GM12878 (cell line): Measurements from ENCODE around the gene MIEF1. TPM values are rescaled to one million over a fixed set of nuclear protein-coding genes. Genes with fewer than 3 reads are reported as not detected.

Source experiments
- ATAC-seq: fragments of 200-7000 bp; cut with Tn5 transposase; 3 replicates; pipeline ENCODE4 v1.9.1; 2020; ENCODE audit warnings: mild to moderate bottlenecking, moderate library complexity
- BruUV-seq: library from RNA; stranded (reverse); fragments of 400-500 nt; replicated peaks from 2 replicates; lab custom pipeline; 2021; lab: Mats Ljungman, UMichigan
- CTCF ChIA-PET: fragments of 300-600 bp; sonication (Branson Sonifier 250); formaldehyde crosslinking; extraction: SDS; loops from one replicate; lab custom pipeline; 2021; ENCODE audit warnings: inconsistent platforms; lab: Yijun Ruan, JAX
- POLR2A ChIA-PET: fragments of 350-600 bp; formaldehyde crosslinking; extraction: SDS; loops from one replicate; lab custom pipeline; 2021; ENCODE audit warnings: inconsistent platforms; lab: Charles Lee
- RAD21 ChIA-PET: fragments of 300-600 bp; sonication (Branson Sonifier 250); formaldehyde crosslinking; loops from one replicate; lab custom pipeline; 2023; ENCODE audit warnings: antibody characterized with exemption; ENCODE audit not compliant: unreplicated experiment; lab: Charles Lee
- SMC1A ChIA-PET: fragments of 300-600 bp; sonication (Branson Sonifier 250); formaldehyde crosslinking; loops from one replicate; lab custom pipeline; 2023; ENCODE audit not compliant: unreplicated experiment, uncharacterized antibody; lab: Charles Lee
- DNase-seq: peaks from one replicate; pipeline ENCODE4 v3.0.0-alpha.2; 2011; ENCODE audit warnings: low read depth, low spot score
- FAIRE-seq: peaks from 3 replicates; lab custom pipeline; 2011; peaks lifted over from hg19 to GRCh38; lab: Jason Lieb, UNC
- H2AFZ ChIP-seq: 2 replicates; pipeline ENCODE4 v1.6.0; 2011; ENCODE audit warnings: low read depth, low read length, control low read depth; ENCODE audit not compliant: control insufficient read depth
- H3K27ac ChIP-seq: 2 replicates; pipeline ENCODE4 v1.5.1; 2011; ENCODE audit warnings: control low read depth; ENCODE audit not compliant: control insufficient read depth, insufficient read depth
- H3K27me3 ChIP-seq, 2 experiments: replicated peaks in 1 of 2; 2 replicates each; pipeline versions ENCODE4 v1.6.0 to v1.6.1; 2011; ENCODE audit warnings: low read length in 1 of 2; ENCODE audit not compliant: control insufficient read depth in 2 of 2, insufficient read depth in 2 of 2
- H3K36me3 ChIP-seq, 2 experiments: 2 replicates each; pipeline ENCODE4 v1.5.1; 2011; ENCODE audit warnings: low read length in 1 of 2; ENCODE audit not compliant: control insufficient read depth in 2 of 2, insufficient read depth in 2 of 2
- H3K4me1 ChIP-seq: 2 replicates; pipeline ENCODE4 v1.6.1; 2011; ENCODE audit warnings: mild to moderate bottlenecking, low read length, moderate library complexity, mixed read lengths; ENCODE audit not compliant: control insufficient read depth, insufficient read depth
- H3K4me2 ChIP-seq: 2 replicates; pipeline ENCODE4 v1.6.0; 2011; ENCODE audit warnings: control low read depth; ENCODE audit not compliant: control insufficient read depth, insufficient read depth
- H3K4me3 ChIP-seq: fragments of 200-600 bp; sonication (generic); 2 replicates; pipeline ENCODE4 v1.5.1; 2016
- H3K79me2 ChIP-seq: 2 replicates; pipeline ENCODE4 v1.6.0; 2011; ENCODE audit warnings: low read length; ENCODE audit not compliant: control insufficient read depth, insufficient read depth
- H3K9ac ChIP-seq: 2 replicates; pipeline ENCODE4 v1.8.0; 2011; ENCODE audit warnings: low read length, control low read depth, mixed read lengths; ENCODE audit not compliant: control insufficient read depth, insufficient read depth
- H3K9me3 ChIP-seq: replicated peaks from 3 replicates; pipeline ENCODE4 v1.5.1; 2011; ENCODE audit warnings: mild to moderate bottlenecking, low read length; ENCODE audit not compliant: control insufficient read depth, insufficient read depth
- H4K20me1 ChIP-seq: 2 replicates; pipeline ENCODE4 v1.6.0; 2011; ENCODE audit not compliant: control insufficient read depth, insufficient read depth
- NFIC ChIP-seq: IDR thresholded peaks from 2 replicates; pipeline ENCODE4 v1.6.1; 2012; ENCODE audit warnings: low read depth, mild to moderate bottlenecking, inconsistent platforms, low read length, moderate library complexity
- SUZ12 ChIP-seq: fragments of 200-600 bp; sonication (generic); IDR thresholded peaks from one replicate; pipeline ENCODE4 v1.6.1; 2018; ENCODE audit warnings: antibody characterized with exemption, mild to moderate bottlenecking; ENCODE audit not compliant: unreplicated experiment
- WGBS: methylation state at CpG from one replicate; pipeline ENCODE4 v1.1.6; 2016; ENCODE audit warnings: low lambda C conversion rate; ENCODE audit not compliant: insufficient replicate concordance, insufficient coverage; ENCODE audit errors: missing lambda C conversion rate; 5-methylcytosine and 5-hydroxymethylcytosine counted together
- in situ Hi-C: fragments of 300-500 bp; cut with MboI; formaldehyde crosslinking; loops from 9 replicates; pipeline ENCODE4 v1.14.3; 2018; ENCODE audit warnings: mixed read lengths
- intact Hi-C: fragments of 100-400 bp; cut with micrococcal nuclease; formaldehyde crosslinking; loops from one replicate; pipeline ENCODE4 v1.14.2; 2022; ENCODE audit not compliant: unreplicated experiment
- polyA plus RNA-seq, 11 experiments: library from polyadenylated mRNA; depleted of rRNA in 4 of 11; unstranded in 6 of 11; stranded (reverse) in 5 of 11; fragments of >200 nt; fragmentation: Nextera tagmentation in 4 of 11; fragmentation: Illumina TruSeq in 1 of 11; extraction: Ambion mirVana in 4 of 11; extraction: Trizol in 1 of 11; gene quantifications; 1 replicate in 1 of 11; 2 replicates in 10 of 11; pipeline versions ENCODE4 v1.2.1 to v1.2.3, GENCODE V29; 2011 to 2016; ENCODE audit warnings: inconsistent platforms in 2 of 11, missing spikeins in 2 of 11, low read depth in 1 of 11
- total RNA-seq, 4 experiments: library from RNA; depleted of rRNA in 3 of 4; stranded (reverse); fragments of >200 nt in 3 of 4; fragmentation: Illumina TruSeq in 1 of 4; extraction: Trizol in 1 of 4; gene quantifications; 2 replicates each; pipeline versions ENCODE4 v1.2.1 to v1.2.3, GENCODE V29; 2013 to 2021
- TF ChIP-seq, protein P1 (sequence below): IDR thresholded peaks from 2 replicates; pipeline ENCODE4 v1.6.1; 2011; ENCODE audit warnings: low read depth, mild to moderate bottlenecking, low read length, moderate library complexity, borderline replicate concordance; ENCODE audit errors: extremely low read depth

Gene MIEF1
- total and polyA plus RNA-seq, 10 of the 15 experiments (the other 5 are each of a cell fraction or from before 2014, with no cell fraction given): 12.4 to 52.3 (median 29.3) TPM

- H3K9ac ChIP-seq: no peak overlapping the region
- no peaks in the 10 kb centered on the region for H4K20me1 ChIP-seq
- no peak overlapping the region for H3K4me3 ChIP-seq
- ChIA-PET SMC1A (interaction anchor here (1.1 to 6.2 kb wide), 3 partner anchors 488 to 811 kb away, joined by 3 to 31 read pairs (median 3); no protein-coding TSS in a partner anchor), POLR2A (interaction anchor here (0.7 kb wide), 1 partner anchor 746 kb away, joined by 3 read pairs; no protein-coding TSS in a partner anchor), CTCF (interaction anchor here (1.2 to 17.8 kb wide), 5 partner anchors 40 to 500 kb away, joined by 3 to 372 read pairs (median 25); partner anchors contain the start of gene MIEF1), RAD21 (interaction anchor here (5.5 kb wide), 1 partner anchor 488 kb away, joined by 48 read pairs; no protein-coding TSS in a partner anchor)
- FAIRE-seq (no peak), DNase-seq (no peak)
- H3K4me1 ChIP-seq: no peaks in the 10 kb centered on the region
- H3K4me2 ChIP-seq: no peak overlapping the region
- H3K9me3 ChIP-seq: no peaks in the 10 kb centered on the region
- no peak overlapping the region for H3K27ac ChIP-seq
- 14% methylated on average over 8 of the region's 8 CpGs for WGBS
- H3K79me2 ChIP-seq: peaks cover 9% of the 10 kb centered on the region
- in situ Hi-C loops (loop anchor here (5.0 kb wide), 1 partner anchor 811 kb away; the partner anchor contains the start of gene ADSL), intact Hi-C loops (loop anchor here (5.0 kb wide), 1 partner anchor 486 kb away; no protein-coding TSS in a partner anchor)
- H3K27me3 ChIP-seq: no peaks in the 10 kb centered on the region
- no peak for TF ChIP-seq SUZ12
- TF ChIP-seq, all 136 proteins: peak for 0
- Histone ChIP-seq H2AFZ (no peak overlapping the region), H3K36me3 (no peaks in the 10 kb centered on the region)
- BruUV-seq: no TSS peak
- ATAC-seq: no peak
Observed at GRCh38 chr22:39536711-39537110, 34.6 kb downstream of the MIEF1 start.

DNA sequence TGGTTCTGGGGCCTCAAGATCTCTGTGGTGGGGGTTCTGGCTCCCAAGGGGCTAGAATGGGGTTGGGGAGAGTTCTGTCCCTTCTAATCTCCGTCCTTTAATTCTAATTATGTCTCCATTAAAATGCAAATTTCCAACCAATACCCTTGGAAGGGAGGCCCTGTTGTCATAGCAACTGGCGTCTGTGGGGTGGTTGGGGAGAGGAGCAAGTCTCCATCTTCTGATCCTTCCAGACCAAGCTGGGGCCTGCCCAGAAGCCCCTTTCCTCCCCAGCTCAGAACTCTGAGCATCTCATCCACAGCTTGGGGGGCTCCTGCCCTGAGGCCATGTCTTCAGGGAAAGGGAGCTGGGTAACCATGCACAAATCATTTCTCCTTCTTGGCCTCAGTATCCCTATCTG lies 35.9 kb downstream of the MIEF1 start:
- ATAC-seq: no peak
- H3K4me2 ChIP-seq: no peak overlapping the region
- SMC1A ChIA-PET: interaction anchor here (0.8 to 1.6 kb wide), 4 partner anchors 12 to 498 kb away, joined by 3 to 17 read pairs (median 6); no protein-coding TSS in a partner anchor
- H3K4me3 ChIP-seq: no peak overlapping the region
- POLR2A ChIA-PET: no interaction called here
- H3K27me3 ChIP-seq: no peaks in the 10 kb centered on the region
- RAD21 ChIA-PET: interaction anchor here (1.6 kb wide), 1 partner anchor 487 kb away, joined by 10 read pairs; no protein-coding TSS in a partner anchor
- no peak for TF ChIP-seq NFIC
- TF ChIP-seq, protein P1, sequence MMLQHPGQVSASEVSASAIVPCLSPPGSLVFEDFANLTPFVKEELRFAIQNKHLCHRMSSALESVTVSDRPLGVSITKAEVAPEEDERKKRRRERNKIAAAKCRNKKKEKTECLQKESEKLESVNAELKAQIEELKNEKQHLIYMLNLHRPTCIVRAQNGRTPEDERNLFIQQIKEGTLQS: no peak
- TF ChIP-seq, all 136 proteins: peak for 0
- H3K36me3 ChIP-seq: no peaks in the 10 kb centered on the region
- BruUV-seq: no TSS peak
- intact Hi-C loops (loop anchor here (5.0 kb wide), 1 partner anchor 484 kb away; no protein-coding TSS in a partner anchor), in situ Hi-C loops (loop anchor here (5.0 kb wide), 1 partner anchor 809 kb away; the partner anchor contains the start of gene ADSL)
- WGBS: 22% methylated on average over 2 of the region's 2 CpGs
- FAIRE-seq (no peak), DNase-seq (no peak)
- no peak overlapping the region for H3K9ac ChIP-seq
- no peaks in the 10 kb centered on the region for H3K4me1 ChIP-seq
- no peaks in the 10 kb centered on the region for H3K9me3 ChIP-seq
- no peaks in the 10 kb centered on the region for H3K79me2 ChIP-seq
- no peak overlapping the region for H3K27ac ChIP-seq
- no peaks in the 10 kb centered on the region for H4K20me1 ChIP-seq
- no peak overlapping the region for H2AFZ ChIP-seq
- CTCF ChIA-PET: interaction anchor here (0.9 to 14.5 kb wide), 5 partner anchors 485 to 810 kb away, joined by 3 to 157 read pairs (median 4); no protein-coding TSS in a partner anchor
